SK-N-SH (cell line): ENCODE measurements around the gene NUP43. TPM values are rescaled to one million over a fixed set of nuclear protein-coding genes. Genes with fewer than 3 reads are reported as not detected.

Experiments used
- CTCF ChIA-PET: fragments of 300-600, 350-600 bp; formaldehyde crosslinking; extraction: SDS; loops from one replicate; lab custom pipeline; 2021; lab: Yijun Ruan, JAX
- POLR2A ChIA-PET: fragments of 350-600 bp; sonication (Branson Sonifier 250); formaldehyde crosslinking; extraction: SDS; loops from one replicate; lab custom pipeline; 2020; ENCODE audit warnings: antibody characterized with exemption, inconsistent platforms; lab: Yijun Ruan, JAX
- DNase-seq: peaks from one replicate; pipeline ENCODE4 v3.0.0; 2012
- H2AFZ ChIP-seq: fragments of 200-600 bp; sonication (generic); 2 replicates; pipeline ENCODE4 v1.8.1; 2016; ENCODE audit warnings: antibody characterized with exemption, mild to moderate bottlenecking, low read depth
- H3F3A ChIP-seq: fragments of 200-600 bp; sonication (generic); replicated peaks from 2 replicates; pipeline ENCODE3; 2016; ENCODE audit warnings: antibody characterized with exemption, mild to moderate bottlenecking; ENCODE audit not compliant: insufficient read depth
- H3K27ac ChIP-seq, 2 experiments: fragments of 200-500 bp in 1 of 2; fragments of 200-600 bp in 1 of 2; sonication (Bioruptor generic) in 1 of 2; sonication (generic), shearing (Covaris generic) in 1 of 2; 2 replicates each; pipeline versions ENCODE4 v1.5.1 to v1.6.1; 2014 to 2016; ENCODE audit warnings: low read depth in 2 of 2, inconsistent platforms in 1 of 2, low read length in 1 of 2, mild to moderate bottlenecking in 1 of 2, mixed read lengths in 1 of 2
- H3K27me3 ChIP-seq: fragments of 200-600 bp; sonication (generic), shearing (Covaris generic); 2 replicates; pipeline ENCODE4 v1.6.1; 2016; ENCODE audit warnings: mixed run types; ENCODE audit not compliant: insufficient read depth
- H3K36me3 ChIP-seq, 2 experiments: fragments of 200-500 bp in 1 of 2; fragments of 200-600 bp in 1 of 2; sonication (Bioruptor generic) in 1 of 2; sonication (generic) in 1 of 2; replicated peaks in 1 of 2; 2 replicates each; pipeline versions ENCODE3 to v1.5.1; 2014 to 2016; ENCODE audit warnings: low read length in 1 of 2, mild to moderate bottlenecking in 1 of 2; ENCODE audit not compliant: insufficient read depth in 2 of 2, control insufficient read depth in 1 of 2
- H3K4me1 ChIP-seq, 2 experiments: fragments of 200-500 bp in 1 of 2; fragments of 200-600 bp in 1 of 2; sonication (Bioruptor generic) in 1 of 2; sonication (generic), shearing (Covaris generic) in 1 of 2; 2 replicates each; pipeline versions ENCODE4 v1.5.1 to v1.6.1; 2014 to 2016; ENCODE audit warnings: low read depth in 1 of 2, low read length in 1 of 2, mixed run types in 1 of 2; ENCODE audit not compliant: insufficient read depth in 2 of 2, control insufficient read depth in 1 of 2
- H3K4me2 ChIP-seq: fragments of 200-600 bp; sonication (generic), shearing (Covaris generic); 2 replicates; pipeline ENCODE4 v1.6.1; 2017; ENCODE audit warnings: mixed run types
- H3K4me3 ChIP-seq, 2 experiments: fragments of 200-500 bp in 1 of 2; fragments of 200-600 bp in 1 of 2; sonication (Bioruptor generic) in 1 of 2; sonication (generic), shearing (Covaris generic) in 1 of 2; 2 replicates each; pipeline versions ENCODE4 v1.5.1 to v1.8.1; 2014 to 2016; ENCODE audit warnings: low read depth in 2 of 2, inconsistent platforms in 1 of 2, low read length in 1 of 2, mild to moderate bottlenecking in 1 of 2, mixed read lengths in 1 of 2, moderate library complexity in 1 of 2
- H3K79me2 ChIP-seq: fragments of 200-600 bp; sonication (generic); 2 replicates; pipeline ENCODE4 v1.8.1; 2017; ENCODE audit warnings: mild to moderate bottlenecking; ENCODE audit not compliant: insufficient read depth
- H3K9ac ChIP-seq: fragments of 200-600 bp; sonication (generic); 2 replicates; pipeline ENCODE4 v1.6.1; 2017; ENCODE audit warnings: mixed run types
- H3K9me2 ChIP-seq: fragments of 200-600 bp; sonication (generic); 2 replicates; pipeline ENCODE4 v1.6.1; 2017; ENCODE audit warnings: mixed run types
- H3K9me3 ChIP-seq: fragments of 200-600 bp; sonication (generic); 2 replicates; pipeline ENCODE4 v1.6.1; 2017; ENCODE audit warnings: mixed run types, mild to moderate bottlenecking, moderate library complexity
- H4K20me1 ChIP-seq: fragments of 200-600 bp; sonication (generic); 2 replicates; pipeline ENCODE4 v1.6.1; 2017; ENCODE audit warnings: mild to moderate bottlenecking, mixed run types; ENCODE audit not compliant: insufficient read depth
- EZH2phosphoT487 ChIP-seq: fragments of 200-600 bp; sonication (generic); IDR thresholded peaks from 2 replicates; pipeline ENCODE4 v1.6.1; 2017; ENCODE audit warnings: low read depth, mixed run types, mild to moderate bottlenecking, antibody characterized with exemption, moderate library complexity, borderline replicate concordance
- FOXM1 ChIP-seq: IDR thresholded peaks from 2 replicates; pipeline ENCODE4 v1.4.0; 2012; ENCODE audit warnings: low read depth, mild to moderate bottlenecking
- GABPA ChIP-seq: IDR thresholded peaks from 2 replicates; pipeline ENCODE4 v1.4.0; 2012; ENCODE audit warnings: low read depth, mild to moderate bottlenecking
- IRF3 ChIP-seq: fragments of 150-350 bp; IDR thresholded peaks from 2 replicates; pipeline ENCODE4 v1.6.1; 2016; ENCODE audit warnings: mild to moderate bottlenecking, low read depth, low read length
- MEF2A ChIP-seq: IDR thresholded peaks from 2 replicates; pipeline ENCODE4 v1.4.0; 2012; ENCODE audit warnings: low read depth, borderline replicate concordance
- MXI1 ChIP-seq: IDR thresholded peaks from 2 replicates; pipeline ENCODE4 v1.6.1; 2012; ENCODE audit warnings: mild to moderate bottlenecking, low read depth, low read length, improper control_type of control experiment
- RAD21 ChIP-seq: IDR thresholded peaks from 2 replicates; pipeline ENCODE4 v1.6.1; 2012; ENCODE audit warnings: mild to moderate bottlenecking, low read length
- REST ChIP-seq: IDR thresholded peaks from 2 replicates; pipeline ENCODE4 v1.6.1; 2012; ENCODE audit warnings: mild to moderate bottlenecking, low read depth, low read length, moderate library complexity
- TAF1 ChIP-seq: IDR thresholded peaks from 2 replicates; pipeline ENCODE4 v1.6.1; 2012; ENCODE audit warnings: low read depth, mild to moderate bottlenecking, low read length, moderate library complexity, borderline replicate concordance
- YY1 ChIP-seq: IDR thresholded peaks from 2 replicates; pipeline ENCODE4 v1.4.0; 2012; ENCODE audit warnings: low read depth, mild to moderate bottlenecking
- WGBS: methylation state at CpG from one replicate; pipeline ENCODE4 v1.1.6; 2017; ENCODE audit warnings: low lambda C conversion rate; 5-methylcytosine and 5-hydroxymethylcytosine counted together
- polyA plus RNA-seq, 3 experiments: library from polyadenylated mRNA; depleted of rRNA; stranded (reverse); fragments of >200 nt; gene quantifications; 2 replicates each; pipeline ENCODE4 v1.2.3, GENCODE V29; 2012

The NUP43 gene
- polyA plus RNA-seq, 1 of the 3 experiments (the other 2 are of a cell fraction), result 10.1 TPM

- peak; percentile 41; the same call in 1 of the 2 replicates for TF ChIP-seq REST
- no peak for TF ChIP-seq FOXM1
- TF ChIP-seq EZH2phosphoT487, result no peak
- no peak for TF ChIP-seq IRF3
- TF ChIP-seq YY1, result peak; percentile 95
- no peak for TF ChIP-seq RAD21
- peak; percentile 77 for TF ChIP-seq GABPA
- peak; percentile 91 for TF ChIP-seq TAF1
- peak; percentile 60 for TF ChIP-seq MXI1
- no peak for TF ChIP-seq MEF2A
These were observed 28.5 kb downstream of the NUP43 start, which contains the start of gene LATS1 (continued) for GRCh38 chr6:149717588-149718458.

- Histone ChIP-seq H3K4me1 (peaks cover 0 to 7% of the 10 kb centered on the region in 2 experiments; a peak in 2 of 4 replicates), H3K27me3 (no peaks in the 10 kb centered on the region), H3K9me2 (no peaks in the 10 kb centered on the region), H2AFZ (peak overlapping the region; percentile 100; the same call in 1 of the 2 replicates), H3K4me2 (peak overlapping the region; percentile 90), H3K36me3 (peaks cover 0 to 5% of the 10 kb centered on the region in 2 experiments), H4K20me1 (peaks cover 21% of the 10 kb centered on the region), H3K9me3 (no peaks in the 10 kb centered on the region), H3K4me3 (peak overlapping the region; percentile 82 to 89), H3K79me2 (peaks cover 66% of the 10 kb centered on the region), H3F3A (peaks cover 9% of the 10 kb centered on the region), H3K27ac (peak overlapping the region; percentile 93 to 96), H3K9ac (peak overlapping the region; percentile 98)
- CTCF ChIA-PET, result interaction anchor here (0.8 to 1.9 kb wide), 4 partner anchors 11 to 171 kb away, joined by 3 to 6 read pairs (median 4); partner anchors contain the start of gene PPIL4
- POLR2A ChIA-PET, result interaction anchor here (1.0 to 2.9 kb wide), 7 partner anchors 13 to 155 kb away, joined by 3 to 9 read pairs (median 5); partner anchors contain the start of genes KATNA1 and PCMT1
- WGBS, result 0% methylated on average over 9 of the region's 9 CpGs
- TF ChIP-seq EZH2phosphoT487, result no peak
- no peak for TF ChIP-seq RAD21
- no peak for DNase-seq
These were observed 29.1 kb downstream of the NUP43 start for GRCh38 chr6:149717255-149717587.
